Caco-2 (cell line): ENCODE data around the gene RAB10. TPM values are rescaled to one million over a fixed set of nuclear protein-coding genes. Genes with fewer than 3 reads are reported as not detected.
"Not testable (repeated sequence)": the region's sequence is repeated elsewhere in the genome, so short reads cannot be mapped to it uniquely, and the experiment has no call there.

Source experiments
- BruUV-seq: library from RNA; stranded (reverse); fragments of 400-500 nt; replicated peaks from 2 replicates; lab custom pipeline; 2021; lab: Mats Ljungman, UMichigan
- CTCF ChIA-PET: fragments of 300-600 bp; sonication (Branson Sonifier 250); formaldehyde crosslinking; loops from one replicate; lab custom pipeline; 2022; ENCODE audit warnings: antibody characterized with exemption; lab: Charles Lee
- POLR2A ChIA-PET: fragments of 300-600 bp; sonication (Branson Sonifier 250); formaldehyde crosslinking; loops from one replicate; lab custom pipeline; 2022; ENCODE audit warnings: antibody characterized with exemption; lab: Charles Lee
- DNase-seq, 2 experiments: peaks; one replicate each; pipeline versions ENCODE4 v3.0.0 to v3.0.0-alpha.2; 2020 to 2022
- H3K27me3 ChIP-seq: replicated peaks from 2 replicates; pipeline ENCODE4 v1.6.0; 2011; ENCODE audit warnings: low read length; ENCODE audit not compliant: control insufficient read depth, insufficient read depth
- H3K36me3 ChIP-seq: 2 replicates; pipeline ENCODE4 v1.5.1; 2011; ENCODE audit warnings: low read length; ENCODE audit not compliant: control insufficient read depth, insufficient read depth
- H3K4me1 ChIP-seq: fragments of 250-450 bp; sonication (Bioruptor Pico); 2 replicates; pipeline ENCODE4 v1.5.1; 2020; ENCODE audit warnings: mild to moderate bottlenecking
- H3K4me3 ChIP-seq: 2 replicates; pipeline ENCODE4 v1.5.1; 2011; ENCODE audit warnings: low read depth, mild to moderate bottlenecking, control low read depth, low read length
- H3K9me3 ChIP-seq: fragments of 250-450 bp; sonication (Bioruptor Pico); 2 replicates; pipeline ENCODE4 v1.5.1; 2020; ENCODE audit warnings: mild to moderate bottlenecking, moderate library complexity
- H3K27ac Mint-ChIP-seq: one replicate; pipeline ENCODE4 v1.8.0; 2022; ENCODE audit warnings: mixed read lengths; ENCODE audit not compliant: unreplicated experiment
- H3K27me3 Mint-ChIP-seq: one replicate; pipeline ENCODE4 v1.8.0; 2022; ENCODE audit warnings: mixed read lengths; ENCODE audit not compliant: insufficient read depth, unreplicated experiment
- H3K36me3 Mint-ChIP-seq: one replicate; pipeline ENCODE4 v1.8.0; 2022; ENCODE audit warnings: mild to moderate bottlenecking, mixed read lengths; ENCODE audit not compliant: insufficient read depth, unreplicated experiment
- H3K4me1 Mint-ChIP-seq: one replicate; pipeline ENCODE4 v1.8.0; 2022; ENCODE audit warnings: low read depth, mixed read lengths; ENCODE audit not compliant: unreplicated experiment
- H3K4me3 Mint-ChIP-seq: one replicate; pipeline ENCODE4 v1.8.0; 2022; ENCODE audit warnings: mild to moderate bottlenecking, moderate library complexity, mixed read lengths; ENCODE audit not compliant: unreplicated experiment
- H3K9me3 Mint-ChIP-seq: one replicate; pipeline ENCODE4 v1.8.0; 2022; ENCODE audit warnings: mixed read lengths; ENCODE audit not compliant: unreplicated experiment
- CTCF ChIP-seq, 2 experiments: fragments of 200-600 bp in 1 of 2; IDR thresholded peaks; 1 replicate in 1 of 2; 2 replicates in 1 of 2; pipeline versions ENCODE4 v1.5.1 to v1.8.0; 2011 to 2022; ENCODE audit warnings: antibody characterized with exemption in 1 of 2, control low read depth in 1 of 2, inconsistent platforms in 1 of 2, low read depth in 1 of 2, low read length in 1 of 2, mild to moderate bottlenecking in 1 of 2, moderate library complexity in 1 of 2; ENCODE audit not compliant: insufficient read depth in 1 of 2, severe bottlenecking in 1 of 2, unreplicated experiment in 1 of 2
- intact Hi-C: fragments of 100-400 bp; cut with micrococcal nuclease; formaldehyde crosslinking; loops from one replicate; pipeline ENCODE4 v1.10.0; 2022; ENCODE audit not compliant: unreplicated experiment
- total RNA-seq: library from RNA; stranded (reverse); gene quantifications from 2 replicates; pipeline ENCODE4 v1.2.3, GENCODE V29; 2022

The RAB10 gene
- total RNA-seq, 1 experiment from 2014 or later: 213 TPM

- Histone ChIP-seq H3K9me3 (no peaks in the 10 kb centered on the region), H3K4me1 (peaks cover 8% of the 10 kb centered on the region), H3K36me3 (no peaks in the 10 kb centered on the region), H3K27me3 (no peaks in the 10 kb centered on the region), H3K4me3 (no peak overlapping the region)
- Mint-ChIP-seq H3K9me3 (no peaks in the 10 kb centered on the region), H3K27ac (no peak overlapping the region), H3K36me3 (no peaks in the 10 kb centered on the region), H3K4me1 (peaks cover 8% of the 10 kb centered on the region), H3K27me3 (no peaks in the 10 kb centered on the region), H3K4me3 (no peak overlapping the region)
- ChIA-PET CTCF (interaction anchor here (1.3 kb wide), 1 partner anchor 9 kb away, joined by 4 read pairs; the partner anchor contains the start of gene RAB10), POLR2A (interaction anchor here (1.1 kb wide), 1 partner anchor 12 kb away, joined by 3 read pairs; no protein-coding TSS in a partner anchor)
- DNase-seq: no peak
- intact Hi-C loops: no loop called here
- BruUV-seq: no TSS peak
- no peak for TF ChIP-seq CTCF (IDR thresholded peaks at IDR 0.05; ENCODE audit: insufficient read depth in 1 of 2, low read depth in 1 of 2, low read length in 1 of 2, severe bottlenecking in 1 of 2, unreplicated experiment in 1 of 2)
These were observed 9.6 kb upstream of the RAB10 start for GRCh38 chr2:26024260-26024659.

- no TSS peak for BruUV-seq
- Histone ChIP-seq H3K27me3 (no peaks in the 10 kb centered on the region), H3K4me1 (no peaks in the 10 kb centered on the region), H3K36me3 (no peaks in the 10 kb centered on the region), H3K4me3 (no peak overlapping the region), H3K9me3 (no peaks in the 10 kb centered on the region)
- no peaks in the 10 kb centered on the region for H3K9me3 Mint-ChIP-seq
- ChIA-PET CTCF (no interaction called here), POLR2A (no interaction called here)
- H3K27ac Mint-ChIP-seq: no peak overlapping the region
- intact Hi-C loops: no loop called here
- no peak for TF ChIP-seq CTCF (IDR thresholded peaks at IDR 0.05; ENCODE audit: insufficient read depth in 1 of 2, low read depth in 1 of 2, low read length in 1 of 2, severe bottlenecking in 1 of 2, unreplicated experiment in 1 of 2)
- no peaks in the 10 kb centered on the region for H3K27me3 Mint-ChIP-seq
- no peak overlapping the region for H3K4me3 Mint-ChIP-seq
- H3K4me1 Mint-ChIP-seq: no peaks in the 10 kb centered on the region
- no peaks in the 10 kb centered on the region for H3K36me3 Mint-ChIP-seq
- no peak for DNase-seq
These were observed 8.4 kb upstream of the RAB10 start for GRCh38 chr2:26025509-26025908.

DNA sequence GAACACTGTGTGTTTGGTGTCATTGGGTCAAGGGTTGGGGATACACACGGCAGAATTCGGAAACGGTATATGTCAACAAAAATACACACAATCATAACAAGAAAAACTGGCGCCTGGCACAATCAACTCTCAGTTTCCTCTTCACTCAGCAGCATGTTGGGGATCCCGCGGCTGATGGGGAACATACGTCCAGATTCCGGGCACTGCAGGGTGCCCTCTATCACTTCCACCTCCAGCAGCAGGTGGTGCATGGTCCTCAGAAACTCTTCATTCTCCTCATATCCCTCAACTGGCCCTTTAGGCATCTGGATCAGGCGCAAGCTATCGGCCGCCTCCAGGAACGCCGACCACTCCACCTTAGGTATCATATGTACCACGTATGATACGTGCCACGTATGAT is 5.8 kb upstream of the RAB10 start:
- H3K27me3 ChIP-seq, H3K27me3 Mint-ChIP-seq, H3K36me3 Mint-ChIP-seq, H3K27ac Mint-ChIP-seq, H3K4me3 Mint-ChIP-seq, POLR2A ChIA-PET, H3K9me3 ChIP-seq, H3K36me3 ChIP-seq, H3K9me3 Mint-ChIP-seq, BruUV-seq, intact Hi-C loops, H3K4me1 ChIP-seq, H3K4me3 ChIP-seq, DNase-seq: not testable (repeated sequence)
- H3K4me1 Mint-ChIP-seq: peaks cover 10% of the 10 kb centered on the region
- CTCF ChIA-PET: interaction anchor here (0.6 kb wide), 1 partner anchor 12 kb away, joined by 3 read pairs; no protein-coding TSS in a partner anchor

GRCh38 chr2:26032586-26033269 is 1.2 kb upstream of the RAB10 start:
- Mint-ChIP-seq H3K4me1 (peaks cover 18% of the 10 kb centered on the region), H3K27ac (peak overlapping the region; percentile 60), H3K36me3 (peaks cover 32% of the 10 kb centered on the region), H3K4me3 (peak overlapping the region; percentile 76)
- H3K27me3 ChIP-seq, H3K9me3 ChIP-seq, H3K36me3 ChIP-seq, BruUV-seq, H3K27me3 Mint-ChIP-seq, H3K9me3 Mint-ChIP-seq: not testable (repeated sequence)
- CTCF ChIA-PET: interaction anchor here (0.7 to 3.6 kb wide), 6 partner anchors 9 to 66 kb away, joined by 3 to 11 read pairs (median 5); no protein-coding TSS in a partner anchor
- peak overlapping the region; percentile 72 for H3K4me3 ChIP-seq
- intact Hi-C loops: loop anchor here (1.0 to 5.0 kb wide), 3 partner anchors 20 to 155 kb away; partner anchors contain the start of gene ASXL2
- 0 out of 2 replicates have a peak, but pooled peaks cover 15% of the 10 kb centered on the region for H3K4me1 ChIP-seq
- POLR2A ChIA-PET: interaction anchor here (0.5 to 3.1 kb wide), 7 partner anchors 14 to 284 kb away, joined by 4 to 44 read pairs (median 8); partner anchors contain the start of gene KIF3C
- DNase-seq: peak in 1 of 2 experiments; percentile 22
